ENCODE results near the gene ZFYVE19.
"Not testable (repeated sequence)": the region's sequence is repeated elsewhere in the genome, so short reads cannot be mapped to it uniquely, and the experiment has no call there.

ZFYVE19 gene

GRCh38 chr15:40843261-40843884 lies 36.5 kb downstream of the ZFYVE19 start:
- H3K4me3 ChIP-seq: peak overlapping the region; percentile 45 to 79 (median 69)
- H3K27ac ChIP-seq: peak overlapping the region in 20 of 21 experiments; percentile 9 to 94 (median 87)

- H3K27ac ChIP-seq: peak within 1 kb of the TSS; percentile 52 to 94 (median 87)
- peak within 1 kb of the TSS; percentile 45 to 79 (median 69) for H3K4me3 ChIP-seq
Observed at GRCh38 chr15:40843885-40844695, 37.2 kb downstream of the ZFYVE19 start, which contains the start of gene SPINT1. SPINT1 (plus strand) TSS chr15:40844048; CDS start chr15:40844555, 507 bp downstream.

GRCh38 chr15:40844696-40845030 lies 37.8 kb downstream of the ZFYVE19 start:
- peak overlapping the region; percentile 52 to 94 (median 87) for H3K27ac ChIP-seq
- peak overlapping the region; percentile 45 to 79 (median 69) for H3K4me3 ChIP-seq

- Histone ChIP-seq H3K27ac (peak overlapping the region in 20 of 21 experiments; percentile 69 to 94 (median 87)), H3K4me3 (peak overlapping the region; percentile 45 to 79 (median 69))
Observed at GRCh38 chr15:40845036-40845435, 38.1 kb downstream of the ZFYVE19 start.

- H3K4me3 ChIP-seq: peak overlapping the region; percentile 45 to 79 (median 69)
Observed at GRCh38 chr15:40845511-40846284, 38.8 kb downstream of the ZFYVE19 start.

GRCh38 chr15:40846841-40847222 lies 39.9 kb downstream of the ZFYVE19 start:
- peak overlapping the region in 6 of 7 experiments; percentile 6 to 79 (median 68) for H3K4me3 ChIP-seq
- H3K27ac ChIP-seq: peak overlapping the region in 20 of 21 experiments; percentile 6 to 92 (median 78)

More at GRCh38 chr15:40845511-40846284, 38.8 kb downstream of the ZFYVE19 start:
- H3K27ac ChIP-seq: peak overlapping the region in 19 of 21 experiments; percentile 19 to 94 (median 83)

- H3K4me3 ChIP-seq: peak overlapping the region in 6 of 7 experiments; percentile 6 to 79 (median 68)
Observed at GRCh38 chr15:40847223-40847961, 40.5 kb downstream of the ZFYVE19 start.

GRCh38 chr15:40850576-40851112 lies 43.8 kb downstream of the ZFYVE19 start:
- H3K4me3 ChIP-seq: no peak overlapping the region
- H3K27ac ChIP-seq: no peak overlapping the region

More at GRCh38 chr15:40847223-40847961, 40.5 kb downstream of the ZFYVE19 start:
- H3K27ac ChIP-seq: peak overlapping the region in 20 of 21 experiments; percentile 6 to 92 (median 78)

GRCh38 chr15:40852529-40852928 lies 45.6 kb downstream of the ZFYVE19 start:
- no peak overlapping the region for H3K4me3 ChIP-seq
- no peak overlapping the region for H3K27ac ChIP-seq

GRCh38 chr15:40853241-40853890 lies 46.5 kb downstream of the ZFYVE19 start:
- H3K27ac ChIP-seq: no peak overlapping the region
- H3K4me3 ChIP-seq: no peak overlapping the region

GRCh38 chr15:40854161-40854560 lies 47.3 kb downstream of the ZFYVE19 start:
- Histone ChIP-seq H3K4me3 (no peak overlapping the region), H3K27ac (no peak overlapping the region)

GRCh38 chr15:40855706-40856234 lies 48.9 kb downstream of the ZFYVE19 start:
- no peak overlapping the region for H3K27ac ChIP-seq
- H3K4me3 ChIP-seq: no peak overlapping the region

- H3K4me3 ChIP-seq: no peak overlapping the region
Observed at GRCh38 chr15:40856746-40857145, 49.9 kb downstream of the ZFYVE19 start.

GRCh38 chr15:40857601-40858341 lies 50.9 kb downstream of the ZFYVE19 start:
- Histone ChIP-seq H3K27ac (peak overlapping the region in 17 of 21 experiments; percentile 7 to 71 (median 58)), H3K4me3 (no peak overlapping the region)

More at GRCh38 chr15:40856746-40857145, 49.9 kb downstream of the ZFYVE19 start:
- peak overlapping the region in 17 of 21 experiments; percentile 7 to 71 (median 47) for H3K27ac ChIP-seq

GRCh38 chr15:40858706-40859105 lies 51.8 kb downstream of the ZFYVE19 start:
- Histone ChIP-seq H3K4me3 (no peak overlapping the region), H3K27ac (peak overlapping the region in 1 of 21 experiments; percentile 15)

GRCh38 chr15:40859206-40859851 lies 52.4 kb downstream of the ZFYVE19 start:
- Histone ChIP-seq H3K4me3 (no peak overlapping the region), H3K27ac (no peak overlapping the region)

GRCh38 chr15:40861147-40861546 lies 54.3 kb downstream of the ZFYVE19 start:
- H3K27ac ChIP-seq: peak overlapping the region in 1 of 21 experiments; percentile 16

More at GRCh38 chr15:40861147-40861546, 54.3 kb downstream of the ZFYVE19 start:
- not testable (repeated sequence) for H3K4me3 ChIP-seq

Data from skin epidermis (tissue), 12 donors.